HepG2 (cell line): ENCODE measurements around the gene COQ8B. TPM values are rescaled to one million over a fixed set of nuclear protein-coding genes. Genes with fewer than 3 reads are reported as not detected.

Experiments used
- DNMT3B ChIP-seq: conservative IDR thresholded peaks from 2 replicates; pipeline ENCODE4 v1.6.1; 2016; ENCODE audit warnings: missing biosample characterization, control low read depth
- FOXC1 ChIP-seq: sonication (generic); formaldehyde crosslinking; IDR thresholded peaks from 2 replicates; pipeline ENCODE4 v1.8.0; 2022; ENCODE audit warnings: mild to moderate bottlenecking, missing genetic modification reagents, borderline replicate concordance
- GABPA ChIP-seq, 2 experiments: IDR thresholded peaks; 2 replicates each; pipeline ENCODE4 v1.6.1; 2011 to 2016; ENCODE audit warnings: low read depth in 2 of 2, low read length in 1 of 2, missing biosample characterization in 1 of 2, missing genetic modification characterization in 1 of 2
- IRX3 ChIP-seq: sonication (generic); formaldehyde crosslinking; IDR thresholded peaks from 2 replicates; pipeline ENCODE4 v1.8.1; 2023; ENCODE audit warnings: mild to moderate bottlenecking, low read depth, missing genetic modification reagents, borderline replicate concordance
- LCORL ChIP-seq, 2 experiments: fragments of 450-650 bp in 1 of 2; sonication (generic) in 1 of 2; formaldehyde crosslinking in 1 of 2; IDR thresholded peaks; 2 replicates each; pipeline versions ENCODE4 v1.5.0 to v1.6.1; 2017 to 2020; ENCODE audit warnings: antibody characterized with exemption in 1 of 2, missing genetic modification reagents in 1 of 2
- PHB2 ChIP-seq: fragments of 450-650 bp; IDR thresholded peaks from 2 replicates; pipeline ENCODE4 v1.6.1; 2018; ENCODE audit not compliant: partially characterized antibody
- PPARG ChIP-seq: conservative IDR thresholded peaks from 2 replicates; pipeline ENCODE4 v1.6.1; 2016; ENCODE audit warnings: missing biosample characterization, missing genetic modification reagents
- SIN3A ChIP-seq: IDR thresholded peaks from 2 replicates; pipeline ENCODE4 v1.6.1; 2011; ENCODE audit warnings: low read depth, mild to moderate bottlenecking, control low read depth, low read length, borderline replicate concordance
- SRF ChIP-seq: IDR thresholded peaks from 2 replicates; pipeline ENCODE4 v1.6.1; 2011; ENCODE audit warnings: mild to moderate bottlenecking, low read depth, low read length, moderate library complexity
- SUZ12 ChIP-seq: fragments of 150-350 bp; IDR thresholded peaks from 2 replicates; pipeline ENCODE4 v1.6.1; 2014; ENCODE audit warnings: low read depth, low read length
- SYNCRIP ChIP-seq: fragments of 200-400 bp; formaldehyde crosslinking; IDR thresholded peaks from 2 replicates; pipeline ENCODE4 v1.6.1; 2018; ENCODE audit warnings: mild to moderate bottlenecking, low read depth, low read length; ENCODE audit not compliant: insufficient read depth
- ZFP36L1 ChIP-seq: sonication (generic); formaldehyde crosslinking; IDR thresholded peaks from 2 replicates; pipeline ENCODE4 v1.8.0; 2022; ENCODE audit warnings: mild to moderate bottlenecking, missing genetic modification reagents, moderate library complexity
- ZFP62 ChIP-seq: sonication (generic); formaldehyde crosslinking; IDR thresholded peaks from 2 replicates; pipeline ENCODE4 v1.4.0; 2020; ENCODE audit warnings: missing genetic modification reagents
- ZMYM3 ChIP-seq: sonication (generic); formaldehyde crosslinking; IDR thresholded peaks from 2 replicates; pipeline ENCODE4 v1.5.1; 2020; ENCODE audit warnings: mild to moderate bottlenecking, missing genetic modification reagents
- ZNF232 ChIP-seq: sonication (generic); formaldehyde crosslinking; IDR thresholded peaks from 2 replicates; pipeline ENCODE4 v1.4.0; 2020; ENCODE audit warnings: missing genetic modification reagents, borderline replicate concordance
- ZNF460 ChIP-seq: sonication (generic); formaldehyde crosslinking; IDR thresholded peaks from 2 replicates; pipeline ENCODE4 v1.5.1; 2020; ENCODE audit warnings: missing genetic modification reagents, mild to moderate bottlenecking, borderline replicate concordance
- ZNF552 ChIP-seq: sonication (generic); formaldehyde crosslinking; IDR thresholded peaks from 2 replicates; pipeline ENCODE4 v1.9.0; 2022; ENCODE audit warnings: missing genetic modification reagents, mild to moderate bottlenecking, borderline replicate concordance
- ZNF7 ChIP-seq: IDR thresholded peaks from 2 replicates; pipeline ENCODE4 v1.6.1; 2016; ENCODE audit warnings: missing biosample characterization, missing genetic modification reagents
- ZNF768 ChIP-seq: sonication (generic); formaldehyde crosslinking; IDR thresholded peaks from 2 replicates; pipeline ENCODE4 v1.4.0; 2020; ENCODE audit warnings: missing genetic modification reagents
- ZNF839 ChIP-seq: sonication (generic); formaldehyde crosslinking; IDR thresholded peaks from 2 replicates; pipeline ENCODE4 v1.4.0; 2020; ENCODE audit warnings: missing genetic modification reagents, mild to moderate bottlenecking, borderline replicate concordance
- ZNF850 ChIP-seq: sonication (generic); formaldehyde crosslinking; conservative IDR thresholded peaks from 2 replicates; pipeline ENCODE4 v1.9.0; 2021; ENCODE audit warnings: mild to moderate bottlenecking, missing genetic modification reagents
- ZSCAN22 ChIP-seq: sonication (generic); formaldehyde crosslinking; IDR thresholded peaks from 2 replicates; pipeline ENCODE4 v1.4.0; 2020; ENCODE audit warnings: mild to moderate bottlenecking, missing genetic modification reagents
- polyA plus RNA-seq, 8 experiments: library from polyadenylated mRNA; depleted of rRNA in 3 of 8; stranded (reverse) in 7 of 8; unstranded in 1 of 8; fragments of >200 nt; fragmentation: Illumina TruSeq in 4 of 8; extraction: Trizol in 4 of 8; gene quantifications; 2 replicates each; pipeline versions ENCODE4 v1.2.1 to v1.2.3, GENCODE V29; 2011 to 2016; ENCODE audit warnings: low read depth in 4 of 8, missing spikeins in 1 of 8, mixed read lengths in 1 of 8; ENCODE audit not compliant: insufficient read depth in 1 of 8
- total RNA-seq, 5 experiments: library from RNA; depleted of rRNA; stranded (reverse); fragments of >200 nt; fragmentation: Illumina TruSeq; extraction: Trizol; gene quantifications; 2 replicates each; pipeline ENCODE4 v1.2.3, GENCODE V29; 2016; ENCODE audit warnings: low read depth in 1 of 5
- TF ChIP-seq, protein P1 (sequence below): sonication (generic); formaldehyde crosslinking; IDR thresholded peaks from 2 replicates; pipeline ENCODE4 v1.5.0; 2020; ENCODE audit warnings: mild to moderate bottlenecking, missing genetic modification reagents
- TF ChIP-seq, protein P2 (sequence below): sonication (generic); formaldehyde crosslinking; IDR thresholded peaks from 2 replicates; pipeline ENCODE4 v1.4.0; 2020; ENCODE audit warnings: missing genetic modification reagents
- TF ChIP-seq, protein P3 (sequence below): sonication (generic); formaldehyde crosslinking; IDR thresholded peaks from 2 replicates; pipeline ENCODE4 v1.4.0; 2020; ENCODE audit warnings: missing genetic modification reagents, mild to moderate bottlenecking, borderline replicate concordance

COQ8B gene
- total and polyA plus RNA-seq, 2 of the 13 experiments (the other 11 are each of a cell fraction or from before 2014, with no cell fraction given): 12.3 to 17.2 TPM

DNA sequence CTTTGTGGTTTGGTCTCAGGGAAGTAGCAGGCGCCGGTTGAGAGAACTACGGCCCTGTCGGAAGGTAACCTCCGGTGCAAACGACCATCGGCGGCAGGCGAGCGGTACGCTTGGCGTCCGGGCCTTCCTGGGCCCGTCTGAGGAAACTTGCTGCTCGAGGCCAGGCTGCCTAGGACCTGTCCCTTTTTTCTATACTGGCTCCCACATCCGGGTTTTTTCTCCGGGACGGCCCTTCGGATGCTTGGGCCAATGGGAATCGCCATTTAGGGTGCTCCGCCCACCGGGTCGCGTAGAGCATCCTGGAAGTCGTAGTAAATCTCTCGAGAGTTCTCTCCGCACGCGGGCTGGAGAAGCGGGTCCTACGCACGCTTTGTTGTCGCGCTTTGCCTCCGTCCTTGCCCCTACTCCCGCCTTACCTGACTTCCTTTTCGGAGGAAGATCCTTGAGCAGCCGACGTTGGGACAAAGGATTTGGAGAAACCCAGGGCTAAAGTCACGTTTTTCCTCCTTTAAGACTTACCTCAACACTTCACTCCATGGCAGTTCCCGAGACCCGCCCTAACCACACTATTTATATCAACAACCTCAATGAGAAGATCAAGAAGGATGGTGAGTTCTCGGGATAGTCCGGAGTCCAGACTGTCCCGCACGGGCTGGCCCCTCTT lies 34.3 kb upstream of the COQ8B start, which contains the start of gene SNRPA (continued):
- TF ChIP-seq ZNF850 (CRISPR knock-in tag) (no peak), ZFP36L1 (CRISPR knock-in tag) (no peak), LCORL (IDR thresholded peaks at IDR 0.05) (no peak), LCORL (CRISPR knock-in tag; IDR thresholded peaks at IDR 0.05) (0 out of 2 replicates have a peak, but pooled peaks have one; percentile 3), ZSCAN22 (CRISPR knock-in tag) (no peak), ZNF768 (CRISPR knock-in tag) (no peak; the same call in 1 of the 2 replicates), DNMT3B (CRISPR knock-in tag) (peak; percentile 47; the same call in 1 of the 2 replicates), PHB2 (no peak), IRX3 (CRISPR knock-in tag) (no peak; the same call in 1 of the 2 replicates), ZMYM3 (CRISPR knock-in tag) (no peak), ZFP62 (CRISPR knock-in tag) (no peak), ZNF7 (no peak), SYNCRIP (no peak), SIN3A (peak; percentile 76), SUZ12 (peak; percentile 33; the same call in 1 of the 2 replicates), PPARG (no peak; the same call in 1 of the 2 replicates), ZNF232 (CRISPR knock-in tag) (peak; percentile 73; the same call in 1 of the 2 replicates), ZNF552 (no peak), ZNF839 (CRISPR knock-in tag) (no peak), FOXC1 (CRISPR knock-in tag) (no peak), SRF (no peak), ZNF460 (CRISPR knock-in tag) (no peak), GABPA (IDR thresholded peaks at IDR 0.05; ENCODE audit: low read depth, low read length) (no peak), GABPA (CRISPR knock-in tag; IDR thresholded peaks at IDR 0.05; ENCODE audit: low read depth) (no peak)
- TF ChIP-seq, protein P1, sequence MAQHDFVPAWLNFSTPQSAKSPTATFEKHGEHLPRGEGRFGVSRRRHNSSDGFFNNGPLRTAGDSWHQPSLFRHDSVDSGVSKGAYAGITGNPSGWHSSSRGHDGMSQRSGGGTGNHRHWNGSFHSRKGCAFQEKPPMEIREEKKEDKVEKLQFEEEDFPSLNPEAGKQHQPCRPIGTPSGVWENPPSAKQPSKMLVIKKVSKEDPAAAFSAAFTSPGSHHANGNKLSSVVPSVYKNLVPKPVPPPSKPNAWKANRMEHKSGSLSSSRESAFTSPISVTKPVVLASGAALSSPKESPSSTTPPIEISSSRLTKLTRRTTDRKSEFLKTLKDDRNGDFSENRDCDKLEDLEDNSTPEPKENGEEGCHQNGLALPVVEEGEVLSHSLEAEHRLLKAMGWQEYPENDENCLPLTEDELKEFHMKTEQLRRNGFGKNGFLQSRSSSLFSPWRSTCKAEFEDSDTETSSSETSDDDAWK (CRISPR knock-in tag): no peak
- TF ChIP-seq, protein P2, sequence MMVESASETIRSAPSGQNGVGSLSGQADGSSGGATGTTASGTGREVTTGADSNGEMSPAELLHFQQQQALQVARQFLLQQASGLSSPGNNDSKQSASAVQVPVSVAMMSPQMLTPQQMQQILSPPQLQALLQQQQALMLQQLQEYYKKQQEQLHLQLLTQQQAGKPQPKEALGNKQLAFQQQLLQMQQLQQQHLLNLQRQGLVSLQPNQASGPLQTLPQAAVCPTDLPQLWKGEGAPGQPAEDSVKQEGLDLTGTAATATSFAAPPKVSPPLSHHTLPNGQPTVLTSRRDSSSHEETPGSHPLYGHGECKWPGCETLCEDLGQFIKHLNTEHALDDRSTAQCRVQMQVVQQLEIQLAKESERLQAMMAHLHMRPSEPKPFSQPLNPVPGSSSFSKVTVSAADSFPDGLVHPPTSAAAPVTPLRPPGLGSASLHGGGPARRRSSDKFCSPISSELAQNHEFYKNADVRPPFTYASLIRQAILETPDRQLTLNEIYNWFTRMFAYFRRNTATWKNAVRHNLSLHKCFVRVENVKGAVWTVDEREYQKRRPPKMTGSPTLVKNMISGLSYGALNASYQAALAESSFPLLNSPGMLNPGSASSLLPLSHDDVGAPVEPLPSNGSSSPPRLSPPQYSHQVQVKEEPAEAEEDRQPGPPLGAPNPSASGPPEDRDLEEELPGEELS (CRISPR knock-in tag): no peak
- TF ChIP-seq, protein P3, sequence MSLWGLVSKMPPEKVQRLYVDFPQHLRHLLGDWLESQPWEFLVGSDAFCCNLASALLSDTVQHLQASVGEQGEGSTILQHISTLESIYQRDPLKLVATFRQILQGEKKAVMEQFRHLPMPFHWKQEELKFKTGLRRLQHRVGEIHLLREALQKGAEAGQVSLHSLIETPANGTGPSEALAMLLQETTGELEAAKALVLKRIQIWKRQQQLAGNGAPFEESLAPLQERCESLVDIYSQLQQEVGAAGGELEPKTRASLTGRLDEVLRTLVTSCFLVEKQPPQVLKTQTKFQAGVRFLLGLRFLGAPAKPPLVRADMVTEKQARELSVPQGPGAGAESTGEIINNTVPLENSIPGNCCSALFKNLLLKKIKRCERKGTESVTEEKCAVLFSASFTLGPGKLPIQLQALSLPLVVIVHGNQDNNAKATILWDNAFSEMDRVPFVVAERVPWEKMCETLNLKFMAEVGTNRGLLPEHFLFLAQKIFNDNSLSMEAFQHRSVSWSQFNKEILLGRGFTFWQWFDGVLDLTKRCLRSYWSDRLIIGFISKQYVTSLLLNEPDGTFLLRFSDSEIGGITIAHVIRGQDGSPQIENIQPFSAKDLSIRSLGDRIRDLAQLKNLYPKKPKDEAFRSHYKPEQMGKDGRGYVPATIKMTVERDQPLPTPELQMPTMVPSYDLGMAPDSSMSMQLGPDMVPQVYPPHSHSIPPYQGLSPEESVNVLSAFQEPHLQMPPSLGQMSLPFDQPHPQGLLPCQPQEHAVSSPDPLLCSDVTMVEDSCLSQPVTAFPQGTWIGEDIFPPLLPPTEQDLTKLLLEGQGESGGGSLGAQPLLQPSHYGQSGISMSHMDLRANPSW (CRISPR knock-in tag): no peak
